ENCODE results near the gene PLAAT2. TPM values are rescaled to one million over a fixed set of nuclear protein-coding genes. Genes with fewer than 3 reads are reported as not detected.
"Not testable (repeated sequence)": the region's sequence is repeated elsewhere in the genome, so short reads cannot be mapped to it uniquely, and the experiment has no call there.

PLAAT2 gene
- total RNA-seq, 1 experiment from 2014 or later, result 2.8 TPM

GRCh38 chr11:63549411-63549810 is 13.8 kb downstream of the PLAAT2 start:
- DNase-seq (ENCODE audit: low read depth), result no peak

- no peak for DNase-seq (ENCODE audit: low read depth)
These were observed 15.0 kb downstream of the PLAAT2 start for GRCh38 chr11:63548178-63548577.

- DNase-seq (ENCODE audit: low read depth), result no peak
These were observed 16.1 kb downstream of the PLAAT2 start for GRCh38 chr11:63547061-63547460.

GRCh38 chr11:63543711-63544110 is 19.5 kb downstream of the PLAAT2 start:
- DNase-seq (ENCODE audit: low read depth), result no peak

- DNase-seq (ENCODE audit: low read depth), result not testable (repeated sequence)
These were observed 20.7 kb downstream of the PLAAT2 start for GRCh38 chr11:63542506-63542905.

- DNase-seq (ENCODE audit: low read depth), result peak; percentile 70
These were observed 25.7 kb downstream of the PLAAT2 start for GRCh38 chr11:63537293-63538101.

GRCh38 chr11:63536669-63537292 is 26.4 kb downstream of the PLAAT2 start, which contains the start of gene PLAAT4:
PLAAT4 (plus strand) TSS chr11:63536808; CDS start chr11:63536869, 61 bp downstream.
- DNase-seq (ENCODE audit: low read depth), result peak; percentile 74

GRCh38 chr11:63535734-63536133 is 27.4 kb downstream of the PLAAT2 start:
- peak; percentile 72 for DNase-seq (ENCODE audit: low read depth)

GRCh38 chr11:63534895-63535461 is 28.2 kb downstream of the PLAAT2 start:
- DNase-seq (ENCODE audit: low read depth), result peak; percentile 55

- DNase-seq (ENCODE audit: low read depth), result no peak
These were observed 29.1 kb downstream of the PLAAT2 start for GRCh38 chr11:63534076-63534475.

GRCh38 chr11:63532799-63533475 is 30.2 kb downstream of the PLAAT2 start:
- DNase-seq (ENCODE audit: low read depth), result peak; percentile 21

GRCh38 chr11:63532117-63532516 is 31.1 kb downstream of the PLAAT2 start:
- no peak for DNase-seq (ENCODE audit: low read depth)

- peak; percentile 93 for DNase-seq (ENCODE audit: low read depth)
These were observed 31.9 kb downstream of the PLAAT2 start for GRCh38 chr11:63531074-63531792.

GRCh38 chr11:63530021-63530420 is 33.2 kb downstream of the PLAAT2 start:
- no peak for DNase-seq (ENCODE audit: low read depth)

GRCh38 chr11:63529373-63529772 is 33.8 kb downstream of the PLAAT2 start:
- not testable (repeated sequence) for DNase-seq (ENCODE audit: low read depth)

GRCh38 chr11:63528729-63529278 is 34.4 kb downstream of the PLAAT2 start:
- DNase-seq (ENCODE audit: low read depth), result not testable (repeated sequence)

- DNase-seq (ENCODE audit: low read depth), result not testable (repeated sequence)
These were observed 35.0 kb downstream of the PLAAT2 start for GRCh38 chr11:63528156-63528555.

- no peak for DNase-seq (ENCODE audit: low read depth)
These were observed 35.5 kb downstream of the PLAAT2 start for GRCh38 chr11:63527667-63528066.

- no peak for DNase-seq (ENCODE audit: low read depth)
These were observed 40.0 kb downstream of the PLAAT2 start for GRCh38 chr11:63523151-63523550.

- peak; percentile 29 for DNase-seq (ENCODE audit: low read depth)
These were observed 41.3 kb downstream of the PLAAT2 start for GRCh38 chr11:63521896-63522295.

- DNase-seq (ENCODE audit: low read depth), result no peak
These were observed 42.5 kb downstream of the PLAAT2 start for GRCh38 chr11:63520606-63521170.

Measured in M059J (cell line).